GM21390 (cell line): ENCODE data around the gene CACNA1B.
"Not testable (repeated sequence)": the region's sequence is repeated elsewhere in the genome, so short reads cannot be mapped to it uniquely, and the experiment has no call there.

Source experiments
- ATAC-seq: cut with Tn5 transposase; IDR thresholded peaks from one replicate; pipeline ENCODE4 v1.9.1; 2021; ENCODE audit not compliant: unreplicated experiment

CACNA1B gene

DNA sequence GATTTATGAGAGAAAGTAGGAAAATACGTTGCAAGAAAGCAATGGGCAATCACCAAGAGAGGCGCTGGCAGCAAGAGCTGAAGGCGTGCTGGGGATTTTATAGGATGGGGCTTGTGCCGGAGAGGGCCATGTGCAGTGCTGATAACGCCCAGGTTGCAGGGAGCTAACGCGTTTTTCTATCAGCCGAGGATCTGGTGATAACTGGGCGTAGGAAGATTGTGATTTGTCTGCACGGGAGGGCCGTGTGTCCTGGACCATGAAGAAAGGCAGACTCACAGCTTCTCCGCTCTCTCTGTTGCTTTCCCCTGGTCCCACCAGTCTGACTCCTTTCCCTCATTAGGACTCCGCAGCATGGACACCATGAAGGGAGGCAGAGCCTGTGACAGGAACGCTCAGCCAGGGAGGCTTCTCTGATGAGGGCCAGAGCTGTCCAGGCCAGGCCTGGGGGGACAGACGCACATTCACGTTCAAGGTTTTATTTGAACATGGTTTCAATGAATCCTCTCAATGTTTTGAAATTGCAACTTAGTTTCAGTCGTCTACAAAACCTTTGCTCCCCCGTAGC lies 11.9 kb upstream of the CACNA1B start:
- no peak for ATAC-seq

DNA sequence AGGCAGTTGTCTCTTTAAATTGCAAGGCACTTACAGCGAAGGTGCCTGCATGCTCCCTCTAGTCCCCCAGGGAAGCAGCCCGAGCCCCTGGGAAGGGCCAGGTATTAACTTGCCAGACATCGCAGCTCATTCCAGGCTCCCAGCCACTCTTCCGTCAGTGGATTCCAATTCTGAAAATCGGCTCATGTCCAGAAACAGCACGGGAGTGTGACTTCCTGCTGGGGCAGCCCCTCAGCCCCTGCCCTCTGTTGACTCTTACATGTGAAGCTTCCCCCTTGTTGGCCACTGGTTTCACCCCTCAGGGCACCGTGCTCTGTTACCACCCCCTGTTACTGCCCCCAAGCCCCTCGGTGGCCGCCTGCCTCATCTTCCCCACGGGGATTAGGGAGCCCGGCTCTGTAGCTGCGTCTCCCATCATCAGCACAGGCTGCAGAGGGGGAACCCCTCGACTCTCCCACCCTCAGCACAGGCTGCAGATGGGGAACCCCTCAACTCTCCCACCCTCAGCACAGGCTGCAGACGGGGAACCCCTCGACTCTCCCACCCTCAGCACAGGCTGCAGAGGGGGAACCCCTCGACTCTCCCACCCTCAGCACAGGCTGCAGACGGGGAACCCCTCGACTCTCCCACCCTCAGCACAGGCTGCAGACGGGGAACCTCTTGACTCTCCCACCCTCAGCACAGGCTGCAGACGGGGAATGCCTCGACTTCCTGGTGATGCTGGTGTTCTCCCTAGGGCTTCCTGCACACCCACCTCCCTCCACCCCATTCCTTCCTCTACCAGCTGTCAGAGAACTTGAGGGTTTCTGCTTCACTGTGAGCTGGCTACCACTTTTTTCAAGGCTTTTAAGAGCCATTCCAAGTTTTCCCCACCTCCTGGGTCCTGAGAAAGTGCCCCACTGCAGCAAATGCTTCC lies 11.1 kb upstream of the CACNA1B start:
- ATAC-seq = no peak

DNA sequence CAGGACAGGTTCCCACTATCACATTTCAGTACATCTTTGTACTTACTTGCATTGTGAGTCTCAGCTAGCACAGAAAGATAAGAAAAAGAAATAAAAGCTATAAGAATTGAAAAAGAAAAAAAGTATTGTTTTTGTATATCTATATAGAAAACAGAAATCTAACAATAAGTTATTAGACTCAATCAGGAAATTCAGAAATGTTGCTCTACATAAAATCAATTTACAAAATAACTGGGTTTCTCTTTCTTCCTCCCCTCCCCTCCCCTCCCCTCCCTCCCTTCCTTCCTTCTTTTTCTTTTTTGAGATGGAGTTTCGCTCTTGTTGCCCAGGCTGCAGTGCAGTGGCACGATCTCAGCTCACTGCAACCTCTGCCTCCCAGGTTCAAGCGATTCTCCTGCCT lies 7.2 kb upstream of the CACNA1B start:
- no peak for ATAC-seq

DNA sequence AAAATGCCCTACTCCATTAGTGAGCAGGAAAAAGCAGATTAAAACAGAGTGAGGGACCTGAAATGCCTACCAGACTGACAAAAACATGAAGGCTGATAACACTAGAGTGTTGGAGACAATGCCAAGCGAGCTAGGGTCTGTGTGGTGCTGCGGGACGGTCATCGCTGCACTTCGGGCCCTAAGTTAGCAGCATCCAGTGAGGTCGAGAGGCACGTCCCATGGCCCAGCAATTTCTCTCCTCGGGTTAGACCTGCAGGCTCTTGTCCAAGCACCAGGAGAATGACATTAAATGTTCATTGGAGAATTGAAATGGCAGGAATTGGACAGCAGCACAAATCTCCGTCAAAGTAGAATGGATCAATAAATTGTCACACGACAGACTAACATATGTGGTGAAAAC lies 5.3 kb upstream of the CACNA1B start:
- no peak for ATAC-seq

DNA sequence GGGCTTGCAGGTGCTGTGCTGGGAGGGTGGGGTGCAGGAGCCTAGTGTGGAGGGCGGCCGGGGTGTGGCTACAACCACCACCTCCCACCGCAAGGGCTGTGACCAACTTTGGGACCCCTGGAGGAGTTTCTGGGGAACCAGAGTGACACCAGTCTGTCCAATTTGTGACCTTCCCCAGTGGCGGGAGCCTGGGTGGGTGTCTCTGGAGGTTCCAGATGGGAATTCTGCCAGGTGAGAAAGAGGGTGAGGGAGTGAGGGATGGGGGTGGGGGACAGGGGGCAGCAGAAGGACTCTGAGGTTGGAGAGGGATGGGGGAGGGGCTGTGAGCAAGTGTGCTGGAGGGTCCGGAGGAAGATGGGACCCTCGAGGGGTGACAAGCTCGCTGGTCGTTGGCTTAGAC lies 4.2 kb upstream of the CACNA1B start:
- no peak for ATAC-seq

DNA sequence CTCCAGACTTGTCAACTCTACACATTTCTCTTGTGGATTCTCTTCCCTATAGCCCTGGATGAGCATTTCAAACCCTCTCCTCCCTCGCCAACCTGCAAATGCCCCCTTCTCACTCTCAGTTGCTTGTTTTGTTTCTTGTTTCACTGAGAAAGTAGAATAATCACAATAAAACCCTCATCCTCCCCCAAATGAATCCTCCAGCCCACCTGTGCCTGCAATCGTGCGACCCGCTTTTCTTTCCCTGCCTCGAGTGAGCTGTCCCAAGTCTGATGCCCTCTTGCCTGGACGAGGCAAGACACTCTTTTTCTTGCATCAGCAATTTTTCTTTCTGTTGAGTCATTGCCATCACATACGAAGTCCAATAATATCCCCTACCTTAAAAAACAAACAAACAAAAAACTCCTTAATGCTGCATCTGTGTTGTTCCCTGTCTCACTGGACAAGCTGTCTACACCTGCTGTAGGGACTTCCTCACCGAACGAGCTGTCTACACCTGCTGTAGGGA lies 3.7 kb upstream of the CACNA1B start:
- ATAC-seq = no peak

DNA sequence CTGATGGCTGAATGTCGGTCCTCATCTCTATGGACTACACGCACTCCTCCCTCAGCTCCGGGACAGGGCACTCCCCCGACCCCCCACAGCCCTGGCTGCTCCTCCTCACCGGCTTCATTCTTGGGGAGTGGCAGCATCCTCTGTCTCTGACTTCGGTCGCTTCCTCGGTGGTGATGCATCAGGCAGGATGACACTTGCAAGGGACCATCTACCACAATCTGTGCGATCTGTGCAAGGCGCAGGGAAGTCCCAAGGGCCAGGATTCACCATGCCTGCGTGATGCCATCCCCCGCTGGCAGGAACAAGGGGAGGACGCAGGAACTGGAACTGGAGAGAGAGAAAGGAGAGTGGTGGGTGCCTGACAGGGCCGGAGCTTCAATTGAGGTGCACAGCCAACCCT lies 2.2 kb upstream of the CACNA1B start:
- no peak for ATAC-seq

DNA sequence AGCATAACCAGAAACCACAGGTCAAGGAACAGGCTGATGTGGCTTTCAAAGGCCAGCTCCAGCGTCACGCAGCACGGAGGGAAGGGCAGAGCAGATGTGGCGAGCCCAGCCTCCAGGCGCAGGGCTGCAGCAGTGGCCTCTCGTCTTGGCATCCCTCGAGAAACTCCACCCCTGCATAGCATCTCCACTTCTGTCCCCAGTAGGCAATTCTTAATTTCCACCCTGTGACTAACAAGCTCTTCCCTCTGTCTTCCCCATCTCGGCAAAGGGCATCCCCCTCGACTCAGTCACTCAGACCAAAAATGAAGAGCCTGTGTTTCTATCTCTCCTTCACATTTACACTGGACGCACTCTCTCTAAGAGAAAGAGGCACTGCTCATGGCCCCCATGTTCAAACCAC lies 1.7 kb upstream of the CACNA1B start:
- no peak for ATAC-seq

DNA sequence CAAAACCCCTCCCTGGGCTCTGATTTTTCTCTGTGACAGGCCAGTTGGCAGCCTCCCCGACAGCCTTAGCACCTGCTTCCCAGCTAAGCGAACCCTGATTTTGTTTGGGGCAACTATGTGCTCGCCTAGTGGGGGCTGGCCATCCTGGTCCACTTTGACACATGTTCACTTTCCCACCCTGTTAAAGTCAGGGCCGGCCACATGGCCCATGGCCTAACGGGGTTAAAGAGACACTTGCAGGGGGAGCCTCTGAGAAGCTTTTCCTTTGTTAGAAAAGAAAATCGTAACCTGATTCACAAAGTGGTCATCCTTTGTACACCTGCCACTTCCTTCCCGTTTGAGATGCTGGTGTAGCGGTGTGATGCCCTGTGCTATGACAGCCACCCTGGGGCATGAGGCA lies 1.3 kb upstream of the CACNA1B start:
- ATAC-seq = no peak

DNA sequence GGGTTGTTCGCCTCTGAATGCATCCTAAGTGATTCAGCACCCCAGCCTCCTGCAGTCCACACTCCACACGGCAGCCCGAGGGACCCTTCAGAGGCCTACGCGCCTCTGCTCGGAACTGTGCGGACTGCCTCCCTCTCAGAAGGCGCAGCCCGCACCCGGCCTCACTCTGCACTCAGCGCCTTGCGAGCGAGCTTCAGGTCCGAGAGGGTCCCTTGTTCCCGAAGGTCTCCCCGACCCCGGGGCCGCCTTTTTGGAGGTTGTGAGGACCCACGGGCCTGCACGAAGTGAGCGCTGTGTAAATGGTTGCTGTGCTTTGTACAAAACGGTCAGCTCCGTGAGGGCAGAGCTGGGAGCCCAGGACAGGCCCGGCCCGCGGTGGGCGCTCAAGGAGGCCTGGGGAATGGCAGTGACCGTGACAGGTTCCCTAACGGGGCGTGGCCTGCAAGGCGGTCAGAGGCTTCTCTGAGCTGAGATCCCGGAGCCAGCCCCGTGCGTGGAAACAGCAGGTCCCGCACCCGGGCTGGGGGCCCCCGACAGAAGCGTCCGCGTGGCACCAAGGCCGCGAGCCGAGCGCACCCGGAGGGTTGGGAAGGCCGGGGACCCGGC lies 698 bp upstream of the CACNA1B start:
- no peak for ATAC-seq

DNA sequence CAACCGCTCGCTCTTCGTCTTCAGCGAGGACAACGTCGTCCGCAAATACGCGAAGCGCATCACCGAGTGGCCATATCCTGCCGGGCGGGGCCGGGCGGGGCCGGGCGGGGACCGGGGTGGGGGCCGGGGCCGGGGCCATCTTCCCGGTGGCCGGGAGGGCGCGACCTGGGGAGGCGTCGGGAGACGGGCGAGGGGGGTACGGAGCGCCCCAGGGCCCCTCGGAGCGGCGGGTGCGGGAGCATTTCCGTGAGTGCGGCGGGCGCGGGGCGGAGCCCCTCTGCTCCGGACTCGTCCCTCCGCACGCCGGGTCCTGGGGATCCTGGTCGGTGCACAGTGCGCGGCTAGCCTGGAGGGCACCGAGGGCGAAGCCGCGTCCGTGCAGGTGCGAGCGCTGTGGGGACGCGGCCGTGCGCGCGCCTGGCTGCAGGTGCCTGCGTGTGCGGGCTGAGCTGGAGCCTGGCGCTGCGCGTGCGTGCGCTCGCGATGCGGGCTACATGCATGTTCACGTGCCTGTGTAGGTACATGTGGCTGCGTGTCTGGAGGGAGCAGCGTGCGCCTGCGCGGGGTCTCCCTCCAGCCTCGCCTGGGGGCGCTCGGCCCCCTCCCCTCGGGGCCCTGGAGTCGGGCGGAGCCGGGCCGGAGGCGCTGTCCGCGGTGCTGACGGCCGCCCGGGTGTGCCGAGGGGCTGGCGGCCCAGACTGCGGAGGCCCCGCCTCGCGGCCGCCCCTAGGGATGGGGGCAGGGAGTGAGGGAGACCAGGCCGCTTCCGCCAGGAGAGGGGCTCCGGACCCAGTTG lies 762 bp downstream of the CACNA1B start:
- ATAC-seq = no peak

DNA sequence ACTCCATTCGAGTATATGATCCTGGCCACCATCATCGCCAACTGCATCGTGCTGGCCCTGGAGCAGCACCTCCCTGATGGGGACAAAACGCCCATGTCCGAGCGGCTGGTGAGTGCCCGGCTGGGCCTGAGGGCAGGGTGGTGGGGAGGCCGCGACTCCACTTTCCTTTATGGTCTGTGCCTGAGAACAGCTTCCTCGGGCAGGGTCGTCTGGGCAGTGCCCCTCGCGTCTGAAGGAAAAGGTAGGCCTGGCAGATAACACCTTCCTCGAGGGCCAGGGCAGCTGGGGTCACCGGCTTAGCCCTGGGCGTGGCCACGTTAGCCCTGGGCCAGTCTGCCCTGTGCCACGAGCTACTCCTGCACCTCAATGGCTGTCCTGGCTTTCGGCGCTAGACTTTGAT lies 1.5 kb downstream of the CACNA1B start:
- no peak for ATAC-seq

DNA sequence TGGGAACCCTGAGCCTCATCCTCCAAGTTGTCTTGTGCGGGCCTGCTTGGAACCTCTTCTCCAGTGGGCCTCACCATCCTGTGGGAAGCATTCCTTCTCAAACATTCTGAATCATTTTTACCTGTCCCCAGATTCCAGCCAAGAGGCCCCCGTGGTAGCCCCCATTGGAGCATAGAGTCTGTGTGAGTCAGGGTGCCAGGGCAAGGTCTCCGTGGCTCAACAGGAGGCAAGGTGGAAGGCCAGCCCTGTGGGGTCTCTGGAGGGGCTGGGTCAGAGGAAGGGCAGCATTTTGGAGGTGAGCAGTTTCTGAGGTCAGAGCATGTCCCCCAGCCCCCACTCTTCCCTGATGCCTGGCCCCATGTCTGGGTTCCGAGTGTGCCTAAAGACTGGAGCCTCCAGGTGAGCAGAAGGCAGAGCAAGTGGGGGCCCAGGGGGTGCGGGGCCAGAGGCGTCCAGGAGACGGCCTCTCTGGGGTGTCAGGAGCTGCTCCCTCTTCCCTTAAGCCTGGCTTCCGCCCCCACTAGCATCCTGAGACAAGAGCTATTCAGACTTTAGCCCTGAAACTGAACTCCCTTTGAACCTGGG lies 2.1 kb downstream of the CACNA1B start:
- ATAC-seq = no peak

DNA sequence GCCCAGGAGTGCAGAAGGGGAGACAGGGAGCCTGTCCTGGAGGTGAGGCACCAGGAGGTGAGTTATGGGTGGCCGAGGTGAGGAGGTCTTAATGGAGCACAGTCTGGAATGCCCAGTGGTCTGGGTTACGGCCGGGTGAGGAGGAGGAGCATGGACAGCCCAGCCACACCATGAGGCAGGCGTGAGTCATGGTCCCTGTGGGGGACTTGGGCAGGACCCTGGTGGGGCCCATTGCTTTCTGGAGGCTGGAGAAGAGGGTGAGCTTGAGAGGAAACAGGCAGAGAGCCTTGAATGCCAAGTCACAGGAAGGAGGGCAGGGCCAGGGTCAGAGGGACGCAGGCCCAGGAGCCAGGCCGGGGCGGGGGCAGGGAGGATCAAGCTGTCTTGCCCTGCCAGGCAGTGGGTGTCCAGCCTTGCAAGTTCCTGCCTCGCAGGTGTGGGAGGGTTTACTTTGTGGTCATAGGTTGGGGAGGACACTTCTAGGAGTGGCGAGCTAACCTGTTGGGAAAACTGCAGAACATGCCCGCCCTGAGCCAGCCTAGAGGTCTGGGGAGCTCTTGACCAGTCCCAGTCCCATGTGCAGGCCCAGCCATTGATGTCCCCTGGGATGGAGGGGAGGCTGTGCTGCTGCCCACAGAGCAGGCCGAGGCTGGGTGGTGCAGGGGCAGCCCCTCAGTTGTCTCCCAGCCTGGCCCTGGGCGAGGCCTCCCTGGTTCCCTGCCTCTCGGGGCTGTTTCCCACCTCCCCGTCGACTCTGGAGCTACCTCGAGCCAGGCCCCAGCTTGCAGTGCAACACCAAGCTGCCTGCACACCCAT lies 2.8 kb downstream of the CACNA1B start:
- no peak for ATAC-seq

DNA sequence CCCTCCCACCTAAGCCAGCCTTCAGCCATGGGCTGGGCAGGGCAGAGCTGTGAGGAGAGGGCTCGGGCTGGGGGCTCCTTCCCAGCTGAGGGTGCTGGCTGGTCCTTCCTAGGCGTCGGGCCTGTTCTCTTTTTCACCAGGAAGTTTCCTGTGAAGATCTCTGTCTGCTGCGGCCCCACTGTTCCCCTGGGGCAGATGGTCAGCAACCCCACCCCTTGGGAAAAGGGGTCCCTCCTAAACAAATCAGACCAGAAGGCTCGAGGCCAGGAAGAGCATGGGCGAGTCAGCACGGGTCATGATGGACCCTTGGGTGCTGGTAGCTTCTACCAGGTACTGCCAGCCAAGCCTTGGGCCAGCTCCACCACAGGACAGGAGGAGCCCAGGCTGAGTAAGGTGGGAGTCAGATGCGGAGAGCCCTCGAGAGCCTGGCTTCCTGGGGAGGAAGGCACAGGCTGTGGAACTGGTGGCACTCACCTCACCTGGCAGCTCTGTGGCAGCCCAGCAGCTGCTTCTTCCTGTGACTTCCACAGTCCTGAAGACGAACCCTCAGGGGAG lies 3.5 kb downstream of the CACNA1B start:
- no peak for ATAC-seq

DNA sequence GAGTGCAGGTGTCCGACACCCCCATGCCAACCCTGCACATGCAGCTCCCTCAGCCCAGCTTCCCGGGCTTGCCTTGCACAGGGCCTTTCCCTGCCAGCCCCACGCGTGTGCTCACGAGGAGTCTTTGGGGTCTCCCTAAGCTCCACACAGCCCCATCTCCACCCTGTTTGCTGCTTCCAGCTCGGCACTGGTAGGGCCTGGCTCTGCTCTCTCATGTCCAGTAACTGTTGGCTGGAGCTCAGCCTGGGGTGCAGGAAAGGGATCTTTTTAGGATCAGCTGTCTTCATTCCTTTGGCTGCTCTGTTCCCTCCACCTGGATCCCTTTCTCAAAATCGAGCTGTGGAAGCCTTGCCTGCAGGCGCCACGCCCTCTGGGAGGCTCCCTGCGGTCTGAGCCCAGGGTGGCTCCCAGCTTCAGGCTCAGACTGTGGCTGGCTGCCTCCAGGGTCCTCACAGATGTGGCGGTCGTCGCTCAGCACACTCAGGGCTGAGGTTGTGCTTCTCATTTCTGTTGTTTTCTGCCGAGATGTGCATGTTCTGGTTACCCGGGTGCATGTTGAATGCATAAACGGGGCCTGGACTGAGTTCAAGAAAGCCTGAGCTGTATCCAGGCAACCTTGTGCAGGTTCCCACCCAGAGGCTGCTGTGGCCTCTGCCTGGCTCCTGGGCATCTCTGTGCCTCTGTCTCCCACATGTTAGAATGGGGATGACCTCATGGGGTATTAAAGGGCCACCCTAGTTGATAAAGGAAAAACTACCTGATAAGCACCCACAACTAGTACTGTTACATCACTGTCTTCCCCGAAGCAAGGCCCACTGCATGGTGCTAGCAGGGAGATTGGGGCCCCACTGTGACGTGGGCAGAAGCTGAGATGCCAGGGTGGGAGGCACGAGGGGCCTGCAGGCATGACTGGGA lies 4.3 kb downstream of the CACNA1B start:
- ATAC-seq = no peak

DNA sequence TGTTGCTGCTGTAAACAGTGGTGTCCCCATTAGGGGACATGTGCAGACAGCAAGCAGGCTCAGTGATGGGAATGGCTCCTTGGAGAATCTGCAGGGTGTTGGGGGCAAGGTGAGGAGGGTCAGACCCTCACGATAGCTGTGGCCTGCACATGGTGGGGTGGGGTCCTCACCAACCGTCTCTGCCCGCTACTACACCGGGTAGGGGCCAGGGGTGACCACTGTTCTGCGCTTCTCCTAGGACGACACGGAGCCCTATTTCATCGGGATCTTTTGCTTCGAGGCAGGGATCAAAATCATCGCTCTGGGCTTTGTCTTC lies 4.9 kb downstream of the CACNA1B start:
- no peak for ATAC-seq

DNA sequence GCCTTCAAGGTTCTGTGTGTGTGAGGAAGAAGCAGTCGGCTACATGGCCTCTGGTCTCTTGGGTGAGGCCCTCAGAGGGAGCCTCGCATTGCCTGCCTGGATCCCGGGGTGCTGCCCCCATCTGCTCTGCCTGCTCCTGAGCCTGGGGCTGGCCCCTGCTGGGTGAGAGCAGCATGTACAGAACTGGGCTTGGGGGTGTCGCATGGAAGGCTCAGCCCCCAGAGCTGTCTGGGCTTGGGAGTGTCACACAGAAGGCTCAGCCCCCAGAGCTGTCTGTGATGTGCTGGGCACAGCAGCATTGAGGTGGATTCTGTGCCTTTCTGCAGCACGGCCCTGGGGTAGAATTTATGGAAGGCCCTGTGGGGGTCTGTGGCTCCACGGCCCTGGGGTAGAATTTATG lies 6.4 kb downstream of the CACNA1B start:
- not testable (repeated sequence) for ATAC-seq

DNA sequence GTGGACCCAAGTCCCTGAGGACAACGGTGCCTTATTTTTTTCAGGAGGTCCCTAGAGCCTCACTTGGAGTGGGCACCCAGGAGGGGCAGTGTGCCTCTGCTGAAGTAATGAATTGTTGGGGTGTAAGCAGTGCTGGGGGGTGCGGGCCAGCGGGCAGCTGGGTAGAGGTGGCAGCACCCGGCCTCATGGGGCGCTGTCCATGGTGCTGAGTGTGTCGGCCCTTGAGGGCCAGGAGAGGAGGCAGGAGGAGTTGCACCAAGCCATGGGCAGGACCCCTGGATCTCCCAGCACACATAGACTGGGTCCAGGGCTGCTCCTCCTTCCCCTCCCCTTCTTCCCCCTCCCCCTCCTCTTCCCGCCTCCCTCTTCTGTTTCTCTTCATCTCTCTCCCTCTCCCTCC lies 7.0 kb downstream of the CACNA1B start:
- ATAC-seq = not testable (repeated sequence)
